Osteoblast (primary cell): ENCODE results near the gene ACIN1. TPM values are rescaled to one million over a fixed set of nuclear protein-coding genes. Genes with fewer than 3 reads are reported as not detected.

Experiments
- DNase-seq: peaks from one replicate; pipeline ENCODE4 v3.0.0; 2011; ENCODE audit warnings: low spot score, mixed read lengths; ENCODE audit not compliant: insufficient read length; ENCODE audit errors: missing footprints
- H2AFZ ChIP-seq: 2 replicates; pipeline ENCODE4 v1.6.0; 2011; ENCODE audit warnings: mild to moderate bottlenecking, low read length
- H3K27ac ChIP-seq: 2 replicates; pipeline ENCODE4 v1.5.1; 2011; ENCODE audit warnings: mild to moderate bottlenecking, low read depth, low read length, moderate library complexity
- H3K27me3 ChIP-seq: 2 replicates; pipeline ENCODE4 v1.6.0; 2012; ENCODE audit warnings: mild to moderate bottlenecking, control low read depth, inconsistent platforms, low read length, moderate library complexity; ENCODE audit not compliant: insufficient read depth
- H3K36me3 ChIP-seq: 2 replicates; pipeline ENCODE4 v1.5.1; 2011; ENCODE audit warnings: mild to moderate bottlenecking, low read length, control low read depth, moderate library complexity; ENCODE audit not compliant: insufficient read depth
- H3K4me1 ChIP-seq: 2 replicates; pipeline ENCODE4 v1.5.1; 2011; ENCODE audit warnings: mild to moderate bottlenecking, low read length, control low read depth, moderate library complexity; ENCODE audit not compliant: insufficient read depth
- H3K4me2 ChIP-seq: 2 replicates; pipeline ENCODE4 v1.6.0; 2011; ENCODE audit warnings: mild to moderate bottlenecking, low read length; ENCODE audit not compliant: insufficient read depth
- H3K4me3 ChIP-seq: fragments of 200-600 bp; sonication (generic); 3 replicates; pipeline ENCODE4 v1.5.1; 2012; ENCODE audit warnings: mild to moderate bottlenecking, low read length, inconsistent platforms; ENCODE audit not compliant: insufficient read depth
- H3K79me2 ChIP-seq: 2 replicates; pipeline ENCODE4 v1.6.0; 2012; ENCODE audit warnings: mild to moderate bottlenecking, low read length, control low read depth, inconsistent platforms; ENCODE audit not compliant: insufficient read depth
- H3K9me3 ChIP-seq: 2 replicates; pipeline ENCODE4 v1.5.1; 2011; ENCODE audit warnings: low read depth, low read length, control low read depth
- H4K20me1 ChIP-seq: 2 replicates; pipeline ENCODE4 v1.6.0; 2012; ENCODE audit warnings: mild to moderate bottlenecking, low read length, control low read depth; ENCODE audit not compliant: insufficient read depth
- total RNA-seq: library from RNA; depleted of rRNA; stranded (reverse); fragments of >200 nt; gene quantifications from 2 replicates; pipeline ENCODE4 v1.2.3, GENCODE V29; 2012
- TF ChIP-seq, protein P1 (sequence below): IDR thresholded peaks from 2 replicates; pipeline ENCODE4 v1.5.1; 2011; ENCODE audit warnings: mild to moderate bottlenecking, low read depth, low read length, moderate library complexity; ENCODE audit errors: extremely low read depth

The ACIN1 gene
- total RNA-seq, 1 donor = 90.5 TPM

DNA sequence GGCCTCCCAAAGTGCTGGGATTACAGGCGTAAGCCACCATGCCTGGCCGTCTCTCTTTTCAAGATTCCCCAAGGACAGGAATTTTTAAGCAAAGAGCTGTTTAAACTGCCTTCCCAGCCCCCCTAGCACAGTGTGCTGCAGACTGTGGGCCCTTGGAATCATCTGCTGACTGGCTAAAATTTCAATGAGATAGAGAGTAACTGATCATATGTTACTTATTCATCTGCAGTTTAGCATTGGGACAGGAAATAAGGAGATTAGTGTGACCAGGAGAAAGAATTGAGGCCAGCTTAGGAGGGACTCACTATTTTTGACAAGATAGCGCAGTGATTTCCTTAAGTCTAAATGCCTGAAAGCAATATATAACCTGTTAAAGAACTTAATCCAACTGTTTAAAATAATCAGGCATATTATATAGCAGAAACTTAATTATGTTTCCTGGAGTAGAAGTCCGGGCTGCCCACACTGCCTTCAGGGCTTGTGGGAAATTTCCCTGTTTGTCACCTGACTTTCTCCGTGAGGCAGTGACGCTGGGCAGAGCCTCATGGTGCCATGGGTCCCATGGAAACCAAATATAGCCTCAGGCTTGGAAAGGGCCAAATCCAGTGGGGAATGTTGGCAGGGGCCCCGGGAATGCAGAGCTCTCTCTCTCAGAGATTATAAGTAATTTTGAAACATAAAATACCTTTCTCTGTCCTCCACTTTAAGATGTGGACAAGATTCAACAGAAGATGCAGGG is 46.9 kb upstream of the ACIN1 start:
- Histone ChIP-seq H3K4me1 (peaks cover 9% of the 10 kb centered on the region), H3K36me3 (no peaks in the 10 kb centered on the region), H3K4me2 (no peak overlapping the region), H4K20me1 (no peaks in the 10 kb centered on the region), H3K9me3 (no peaks in the 10 kb centered on the region), H3K27me3 (peaks cover 6% of the 10 kb centered on the region), H3K79me2 (no peaks in the 10 kb centered on the region), H2AFZ (no peak overlapping the region), H3K27ac (no peak overlapping the region), H3K4me3 (no peak overlapping the region)
- TF ChIP-seq, protein P1, sequence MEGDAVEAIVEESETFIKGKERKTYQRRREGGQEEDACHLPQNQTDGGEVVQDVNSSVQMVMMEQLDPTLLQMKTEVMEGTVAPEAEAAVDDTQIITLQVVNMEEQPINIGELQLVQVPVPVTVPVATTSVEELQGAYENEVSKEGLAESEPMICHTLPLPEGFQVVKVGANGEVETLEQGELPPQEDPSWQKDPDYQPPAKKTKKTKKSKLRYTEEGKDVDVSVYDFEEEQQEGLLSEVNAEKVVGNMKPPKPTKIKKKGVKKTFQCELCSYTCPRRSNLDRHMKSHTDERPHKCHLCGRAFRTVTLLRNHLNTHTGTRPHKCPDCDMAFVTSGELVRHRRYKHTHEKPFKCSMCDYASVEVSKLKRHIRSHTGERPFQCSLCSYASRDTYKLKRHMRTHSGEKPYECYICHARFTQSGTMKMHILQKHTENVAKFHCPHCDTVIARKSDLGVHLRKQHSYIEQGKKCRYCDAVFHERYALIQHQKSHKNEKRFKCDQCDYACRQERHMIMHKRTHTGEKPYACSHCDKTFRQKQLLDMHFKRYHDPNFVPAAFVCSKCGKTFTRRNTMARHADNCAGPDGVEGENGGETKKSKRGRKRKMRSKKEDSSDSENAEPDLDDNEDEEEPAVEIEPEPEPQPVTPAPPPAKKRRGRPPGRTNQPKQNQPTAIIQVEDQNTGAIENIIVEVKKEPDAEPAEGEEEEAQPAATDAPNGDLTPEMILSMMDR = no peak
- DNase-seq = peak; percentile 80

DNA sequence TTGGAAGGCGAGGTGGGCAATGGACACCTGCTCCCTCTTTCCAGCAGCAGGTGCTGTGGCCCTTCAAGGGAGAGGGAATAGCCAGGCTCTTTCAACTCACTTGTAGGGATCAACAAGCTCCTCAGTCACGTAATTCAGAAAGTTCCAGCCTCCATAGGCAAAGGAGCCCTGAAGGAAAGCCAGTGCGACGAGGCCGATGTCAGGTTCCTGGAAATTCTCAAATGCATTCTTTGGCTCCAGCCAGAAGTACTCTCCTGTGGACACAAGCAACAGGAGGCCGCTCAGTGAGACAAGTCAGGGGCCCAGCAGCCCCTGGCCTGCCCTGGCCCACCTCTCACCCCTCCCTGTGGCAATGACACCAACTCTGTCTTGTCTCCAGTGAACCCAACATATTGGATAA is 45.4 kb upstream of the ACIN1 start:
- TF ChIP-seq, protein P1 = no peak
- Histone ChIP-seq H3K79me2 (no peaks in the 10 kb centered on the region), H3K27ac (no peak overlapping the region), H3K9me3 (no peaks in the 10 kb centered on the region), H3K4me3 (no peak overlapping the region), H4K20me1 (no peaks in the 10 kb centered on the region), H2AFZ (no peak overlapping the region), H3K27me3 (peaks cover 6% of the 10 kb centered on the region), H3K36me3 (no peaks in the 10 kb centered on the region), H3K4me2 (no peak overlapping the region), H3K4me1 (peaks cover 6% of the 10 kb centered on the region)
- no peak for DNase-seq

DNA sequence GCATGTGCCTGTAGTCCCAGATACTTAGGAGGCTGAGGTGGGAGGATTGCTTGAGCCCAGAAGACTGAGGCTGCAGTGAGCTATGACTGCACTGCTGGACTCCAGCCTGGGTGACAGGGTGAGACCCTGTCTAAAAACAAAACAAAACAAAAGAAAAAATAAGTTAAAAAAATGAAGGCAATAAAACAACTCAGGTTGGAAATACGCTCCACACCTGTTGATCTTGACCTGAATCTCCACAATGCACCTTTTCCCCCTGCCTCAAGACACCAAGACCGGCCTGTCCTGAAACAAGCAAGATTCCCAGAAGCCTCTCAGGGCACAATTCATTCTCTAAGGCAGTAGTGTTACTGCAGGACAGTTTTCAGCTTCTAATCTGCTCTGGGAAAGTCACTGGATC is 44.9 kb upstream of the ACIN1 start:
- DNase-seq = no peak
- Histone ChIP-seq H3K4me3 (no peak overlapping the region), H3K79me2 (no peaks in the 10 kb centered on the region), H3K36me3 (no peaks in the 10 kb centered on the region), H4K20me1 (no peaks in the 10 kb centered on the region), H3K27ac (no peak overlapping the region), H2AFZ (no peak overlapping the region), H3K9me3 (no peaks in the 10 kb centered on the region), H3K4me2 (no peak overlapping the region), H3K4me1 (peaks cover 6% of the 10 kb centered on the region), H3K27me3 (peaks cover 6% of the 10 kb centered on the region)
- TF ChIP-seq, protein P1 = no peak

DNA sequence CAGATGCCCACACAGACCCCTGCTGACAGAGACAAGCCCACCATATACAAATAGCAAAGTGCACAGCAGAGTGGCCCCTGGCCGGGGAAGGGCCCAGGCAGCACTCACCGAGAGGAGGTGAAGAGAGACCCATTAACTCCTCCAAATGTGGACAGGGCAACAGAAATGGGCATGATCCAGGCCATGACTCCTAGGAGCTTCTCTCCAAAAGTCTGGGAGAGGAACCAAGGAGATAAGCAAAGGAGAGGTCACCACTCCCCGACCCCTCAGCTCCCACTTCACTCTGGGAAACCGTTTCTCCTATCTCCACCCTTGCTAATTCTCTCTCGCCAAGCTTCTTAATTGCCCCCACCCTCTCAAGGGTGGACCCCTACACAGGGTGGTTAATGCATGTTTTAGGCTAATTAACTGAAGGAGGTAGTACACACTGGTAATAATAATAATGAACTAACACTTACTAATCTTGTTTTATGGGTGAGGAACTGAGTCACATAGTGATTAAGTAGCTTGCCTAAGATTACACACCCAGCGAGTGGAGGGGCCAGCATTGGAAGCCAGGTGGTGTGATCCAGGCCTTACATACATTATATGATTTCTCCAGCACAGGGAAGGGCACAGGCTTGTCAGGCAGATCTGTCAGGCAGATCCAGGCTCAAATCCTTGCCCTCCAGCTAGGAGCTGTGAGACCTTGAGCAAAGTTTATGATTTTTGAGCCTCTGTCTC is 43.0 kb upstream of the ACIN1 start:
- no peak for DNase-seq
- peaks cover 2% of the 10 kb centered on the region for H3K27me3 ChIP-seq

More for the DNA sequence above, 43.0 kb upstream of the ACIN1 start:
- H4K20me1 ChIP-seq = no peaks in the 10 kb centered on the region
- H2AFZ ChIP-seq = no peak overlapping the region
- H3K4me1 ChIP-seq = peaks cover 6% of the 10 kb centered on the region
- no peaks in the 10 kb centered on the region for H3K9me3 ChIP-seq
- H3K4me2 ChIP-seq = no peak overlapping the region
- H3K27ac ChIP-seq = no peak overlapping the region
- TF ChIP-seq, protein P1 = no peak
- H3K36me3 ChIP-seq = no peaks in the 10 kb centered on the region
- no peak overlapping the region for H3K4me3 ChIP-seq
- no peaks in the 10 kb centered on the region for H3K79me2 ChIP-seq
